Measurements from ENCODE around the gene NIPAL3. TPM values are rescaled to one million over a fixed set of nuclear protein-coding genes. Genes with fewer than 3 reads are reported as not detected.
A peak's percentile ranks its signal among the peaks of the same experiment; 100 is the strongest.
"Not testable (repeated sequence)": the region's sequence is repeated elsewhere in the genome, so short reads cannot be mapped to it uniquely, and the experiment has no call there.

The NIPAL3 gene
- total RNA-seq, 1 experiment from 2014 or later = 6.5 TPM

- Histone ChIP-seq H3K9me3 (ENCODE audit: low read depth, low read length, poor library complexity, severe bottlenecking) (no peaks in the 10 kb centered on the region), H3K27me3 (replicated peaks; ENCODE audit: insufficient read depth, low read depth, low read length, poor library complexity) (no peaks in the 10 kb centered on the region), H3K4me3 (ENCODE audit: low read depth, low read length, poor library complexity, severe bottlenecking) (no peak overlapping the region), H3K4me1 (ENCODE audit: insufficient read depth, low read length, poor library complexity, severe bottlenecking) (no peaks in the 10 kb centered on the region), H3K27ac (ENCODE audit: low read depth, low read length, poor library complexity, severe bottlenecking) (no peak overlapping the region), H3K36me3 (ENCODE audit: insufficient read depth, low read length, poor library complexity, severe bottlenecking) (no peaks in the 10 kb centered on the region)
- POLR2A ChIA-PET (ENCODE audit: low non-redundant PET) = interaction anchor here (0.5 kb wide), 1 partner anchor 357 kb away, joined by 3 read pairs; no protein-coding TSS in a partner anchor
- TF ChIP-seq CTCF (conservative IDR thresholded peaks at IDR 0.05; ENCODE audit: low read depth, low read length) = no peak
- no TSS peak for BruUV-seq (replicated peaks)
- DNase-seq (ENCODE audit: low spot score) = no peak
- intact Hi-C loops (cut with micrococcal nuclease; ENCODE audit: unreplicated experiment) = no loop called here
- CTCF ChIA-PET = no interaction called here
Measured at GRCh38 chr1:24459551-24460266, 44.1 kb downstream of the NIPAL3 start.

GRCh38 chr1:24462128-24462527, 46.5 kb downstream of the NIPAL3 start:
- POLR2A ChIA-PET (ENCODE audit: low non-redundant PET); H3K27ac ChIP-seq (ENCODE audit: low read depth, low read length, poor library complexity, severe bottlenecking); H3K36me3 ChIP-seq (ENCODE audit: insufficient read depth, low read length, poor library complexity, severe bottlenecking); intact Hi-C loops (cut with micrococcal nuclease; ENCODE audit: unreplicated experiment); H3K9me3 ChIP-seq (ENCODE audit: low read depth, low read length, poor library complexity, severe bottlenecking); H3K27me3 ChIP-seq (replicated peaks; ENCODE audit: insufficient read depth, low read depth, low read length, poor library complexity); CTCF ChIA-PET; BruUV-seq (replicated peaks); DNase-seq (ENCODE audit: low spot score); H3K4me3 ChIP-seq (ENCODE audit: low read depth, low read length, poor library complexity, severe bottlenecking); H3K4me1 ChIP-seq (ENCODE audit: insufficient read depth, low read length, poor library complexity, severe bottlenecking): not testable (repeated sequence)

GRCh38 chr1:24463776-24464735, 48.5 kb downstream of the NIPAL3 start:
- no TSS peak for BruUV-seq (replicated peaks)
- CTCF ChIA-PET = no interaction called here
- no peak overlapping the region for H3K27ac ChIP-seq (ENCODE audit: low read depth, low read length, poor library complexity, severe bottlenecking)
- peak; percentile 21 for DNase-seq (ENCODE audit: low spot score)
- no peak overlapping the region for H3K4me3 ChIP-seq (ENCODE audit: low read depth, low read length, poor library complexity, severe bottlenecking)
- H3K27me3 ChIP-seq (replicated peaks; ENCODE audit: insufficient read depth, low read depth, low read length, poor library complexity) = no peaks in the 10 kb centered on the region
- no peak for TF ChIP-seq CTCF (conservative IDR thresholded peaks at IDR 0.05; ENCODE audit: low read depth, low read length)
- TF ChIP-seq EZH2 (IDR thresholded peaks at IDR 0.05; ENCODE audit: borderline replicate concordance, low read depth, low read length, poor library complexity, severe bottlenecking) = no peak
- H3K4me1 ChIP-seq (ENCODE audit: insufficient read depth, low read length, poor library complexity, severe bottlenecking) = peaks cover 8% of the 10 kb centered on the region
- POLR2A ChIA-PET (ENCODE audit: low non-redundant PET) = no interaction called here
- H3K36me3 ChIP-seq (ENCODE audit: insufficient read depth, low read length, poor library complexity, severe bottlenecking) = no peaks in the 10 kb centered on the region
- no peaks in the 10 kb centered on the region for H3K9me3 ChIP-seq (ENCODE audit: low read depth, low read length, poor library complexity, severe bottlenecking)
- intact Hi-C loops (cut with micrococcal nuclease; ENCODE audit: unreplicated experiment) = no loop called here
